Fibroblast of lung (primary cell): ENCODE measurements around the gene CFHR1. TPM values are rescaled to one million over a fixed set of nuclear protein-coding genes. Genes with fewer than 3 reads are reported as not detected.
"Not testable (repeated sequence)": the region's sequence is repeated elsewhere in the genome, so short reads cannot be mapped to it uniquely, and the experiment has no call there.

ENCODE experiments used
- DNase-seq, 2 donors: peaks; one replicate each; pipeline versions ENCODE4 v3.0.0 to v3.0.0-alpha.2; 2010; ENCODE audit warnings: low read depth in 2 of 2
- H2AFZ ChIP-seq: 2 replicates; pipeline ENCODE4 v1.5.1; 2012; ENCODE audit warnings: low read length, control low read depth, inconsistent platforms
- H3K27ac ChIP-seq: 2 replicates; pipeline ENCODE4 v1.5.1; 2011; ENCODE audit warnings: low read length, control low read depth; ENCODE audit not compliant: insufficient read depth
- H3K27me3 ChIP-seq: 2 replicates; pipeline ENCODE4 v1.5.1; 2011; ENCODE audit warnings: mild to moderate bottlenecking, low read length; ENCODE audit not compliant: control insufficient read depth, insufficient read depth
- H3K36me3 ChIP-seq: 2 replicates; pipeline ENCODE4 v1.5.1; 2011; ENCODE audit warnings: low read length; ENCODE audit not compliant: control insufficient read depth, insufficient read depth
- H3K4me1 ChIP-seq: 2 replicates; pipeline ENCODE4 v1.5.1; 2011; ENCODE audit warnings: low read length; ENCODE audit not compliant: control insufficient read depth, insufficient read depth; ENCODE audit errors: extremely low read depth
- H3K4me2 ChIP-seq: 2 replicates; pipeline ENCODE4 v1.5.1; 2011; ENCODE audit warnings: low read length, control low read depth; ENCODE audit not compliant: insufficient read depth; ENCODE audit errors: extremely low read depth
- H3K4me3 ChIP-seq, 4 experiments: fragments of 200-600 bp in 1 of 4; sonication (generic) in 1 of 4; replicated peaks in 1 of 4; 2 replicates each; pipeline ENCODE4 v1.5.1; 2011 to 2016; ENCODE audit warnings: low read length in 4 of 4, low read depth in 3 of 4, mild to moderate bottlenecking in 3 of 4, control low read depth in 2 of 4, inconsistent platforms in 1 of 4, mixed read lengths in 1 of 4; ENCODE audit not compliant: insufficient read depth in 1 of 4; ENCODE audit errors: control extremely low read depth in 1 of 4
- H3K79me2 ChIP-seq: 2 replicates; pipeline ENCODE4 v1.5.1; 2012; ENCODE audit warnings: mild to moderate bottlenecking, low read length, inconsistent platforms; ENCODE audit not compliant: control insufficient read depth, insufficient read depth
- H3K9ac ChIP-seq: 2 replicates; pipeline ENCODE4 v1.5.1; 2011; ENCODE audit warnings: mild to moderate bottlenecking, low read length, control low read depth; ENCODE audit not compliant: insufficient read depth
- H3K9me3 ChIP-seq: 2 replicates; pipeline ENCODE4 v1.5.1; 2012; ENCODE audit warnings: low read depth, low read length; ENCODE audit not compliant: control insufficient read depth, insufficient read depth
- H4K20me1 ChIP-seq: 2 replicates; pipeline ENCODE4 v1.5.1; 2011; ENCODE audit warnings: low read length; ENCODE audit not compliant: control insufficient read depth, insufficient read depth; ENCODE audit errors: extremely low read depth
- EZH2 ChIP-seq: IDR thresholded peaks from 2 replicates; pipeline ENCODE4 v1.5.1; 2012; ENCODE audit warnings: low read length, control low read depth, mild to moderate bottlenecking; ENCODE audit errors: missing control alignments
- polyA minus RNA-seq: library from RNA; depleted of rRNA, polyadenylated mRNA; stranded (reverse); fragments of >200 nt; gene quantifications from 2 replicates; pipeline ENCODE4 v1.2.3, GENCODE V29; 2011; ENCODE audit warnings: low replicate concordance
- polyA plus RNA-seq, 2 donors: library from polyadenylated mRNA; depleted of rRNA in 1 of 2; stranded (reverse) in 1 of 2; unstranded in 1 of 2; fragments of >200 nt; gene quantifications; 2 replicates each; pipeline ENCODE4 v1.2.1, GENCODE V29; 2011 to 2012; ENCODE audit warnings: missing spikeins in 1 of 2
- total RNA-seq: library from RNA; depleted of rRNA; stranded (reverse); fragments of >200 nt; gene quantifications from 2 replicates; pipeline ENCODE4 v1.2.1, GENCODE V29; 2014
- TF ChIP-seq, protein P1 (sequence below), 2 donors: IDR thresholded peaks in 1 of 2; conservative IDR thresholded peaks in 1 of 2; 1 replicate in 1 of 2; 2 replicates in 1 of 2; pipeline ENCODE4 v1.5.1; 2011 to 2012; ENCODE audit warnings: low read length in 2 of 2, control low read depth in 1 of 2, inconsistent platforms in 1 of 2, low read depth in 1 of 2, mild to moderate bottlenecking in 1 of 2

CFHR1 gene
- total RNA-seq (under 0.01 and 0.50 TPM in 2 replicates), polyA plus RNA-seq (0.12 and 0.20 TPM in 2 replicates), polyA minus RNA-seq (not detected in 2 replicates)
- polyA plus RNA-seq (2012), result 0.29 TPM in 1 of 2 replicates, not detected in the other

DNA sequence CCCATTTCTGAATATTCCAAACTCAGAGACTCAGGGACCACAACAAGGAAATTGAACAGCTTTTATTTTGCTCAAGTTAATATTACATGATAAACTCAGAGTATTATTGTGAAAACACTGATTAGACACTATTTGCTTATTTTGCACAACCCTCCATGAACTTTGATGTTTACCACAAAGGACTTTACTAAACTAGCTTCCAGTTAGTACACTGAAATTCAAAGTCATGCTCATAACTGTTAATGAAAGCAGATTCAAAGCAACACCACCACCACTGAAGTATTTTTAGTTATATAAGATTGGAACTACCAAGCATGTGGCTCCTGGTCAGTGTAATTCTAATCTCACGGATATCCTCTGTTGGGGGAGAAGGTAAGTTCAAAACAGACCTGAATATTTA is at the start of gene CFHR1:
Gene CFHR1 (plus strand): TSS at position 201 of the 400 bp plus-strand sequence. CDS start 114 bp downstream, at position 315.
- not testable (repeated sequence) for H3K36me3 ChIP-seq, H3K79me2 ChIP-seq, H3K4me3 ChIP-seq

DNA sequence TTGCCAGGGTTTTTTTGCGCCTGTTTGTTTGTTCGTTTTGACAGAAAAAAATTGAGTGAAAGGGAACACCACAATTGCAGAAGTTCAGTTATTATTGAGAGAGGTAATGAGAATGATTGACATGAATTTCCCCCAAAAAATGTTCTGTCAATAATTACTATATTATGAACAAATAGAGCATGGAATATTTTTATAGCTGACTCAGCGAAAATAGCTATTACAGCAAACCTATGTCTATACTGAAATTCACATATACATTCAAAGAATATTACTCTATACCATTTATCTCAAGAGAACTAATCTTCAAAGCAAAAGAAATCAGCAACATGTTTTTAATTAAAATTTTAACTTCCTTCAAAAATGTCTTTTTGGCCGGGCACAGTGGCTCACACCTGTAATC is 49.7 kb upstream of the CFHR1 start:
- not testable (repeated sequence) for H3K36me3 ChIP-seq, H3K9ac ChIP-seq, H3K27ac ChIP-seq, DNase-seq, H3K4me3 ChIP-seq, H3K27me3 ChIP-seq, H3K9me3 ChIP-seq, H3K4me1 ChIP-seq, H3K79me2 ChIP-seq, H4K20me1 ChIP-seq, H3K4me2 ChIP-seq, H2AFZ ChIP-seq

More for the DNA sequence above, at the start of gene CFHR1:
- H3K27ac ChIP-seq, H3K9ac ChIP-seq, DNase-seq, H3K27me3 ChIP-seq, H2AFZ ChIP-seq, H4K20me1 ChIP-seq, H3K4me1 ChIP-seq, H3K9me3 ChIP-seq, H3K4me2 ChIP-seq: not testable (repeated sequence)

DNA sequence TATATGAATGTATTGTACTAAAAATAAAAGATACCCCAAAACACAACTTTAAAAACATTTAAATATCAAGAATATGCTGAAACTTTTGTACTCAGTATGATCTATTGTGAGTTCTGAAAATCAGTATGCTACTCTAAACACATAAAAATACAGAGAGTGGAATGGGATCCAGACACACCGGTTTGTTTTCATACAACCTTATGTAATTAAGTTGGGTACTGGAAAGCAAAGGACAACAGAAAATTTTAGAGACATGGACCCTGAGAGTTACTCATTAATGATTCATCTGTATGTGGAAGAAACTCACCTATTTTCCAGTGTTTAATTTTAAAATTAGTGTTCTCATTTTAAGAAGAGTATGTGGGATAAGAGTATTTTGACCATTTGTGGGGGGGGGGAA is 45.8 kb upstream of the CFHR1 start:
- H4K20me1 ChIP-seq, result no peaks in the 10 kb centered on the region
- H2AFZ ChIP-seq, result no peak overlapping the region
- no peak for DNase-seq
- H3K36me3 ChIP-seq, result no peaks in the 10 kb centered on the region
- H3K9ac ChIP-seq, result no peak overlapping the region
- no peaks in the 10 kb centered on the region for H3K27me3 ChIP-seq
- H3K4me1 ChIP-seq, result no peaks in the 10 kb centered on the region
- no peaks in the 10 kb centered on the region for H3K9me3 ChIP-seq
- TF ChIP-seq, protein P1, sequence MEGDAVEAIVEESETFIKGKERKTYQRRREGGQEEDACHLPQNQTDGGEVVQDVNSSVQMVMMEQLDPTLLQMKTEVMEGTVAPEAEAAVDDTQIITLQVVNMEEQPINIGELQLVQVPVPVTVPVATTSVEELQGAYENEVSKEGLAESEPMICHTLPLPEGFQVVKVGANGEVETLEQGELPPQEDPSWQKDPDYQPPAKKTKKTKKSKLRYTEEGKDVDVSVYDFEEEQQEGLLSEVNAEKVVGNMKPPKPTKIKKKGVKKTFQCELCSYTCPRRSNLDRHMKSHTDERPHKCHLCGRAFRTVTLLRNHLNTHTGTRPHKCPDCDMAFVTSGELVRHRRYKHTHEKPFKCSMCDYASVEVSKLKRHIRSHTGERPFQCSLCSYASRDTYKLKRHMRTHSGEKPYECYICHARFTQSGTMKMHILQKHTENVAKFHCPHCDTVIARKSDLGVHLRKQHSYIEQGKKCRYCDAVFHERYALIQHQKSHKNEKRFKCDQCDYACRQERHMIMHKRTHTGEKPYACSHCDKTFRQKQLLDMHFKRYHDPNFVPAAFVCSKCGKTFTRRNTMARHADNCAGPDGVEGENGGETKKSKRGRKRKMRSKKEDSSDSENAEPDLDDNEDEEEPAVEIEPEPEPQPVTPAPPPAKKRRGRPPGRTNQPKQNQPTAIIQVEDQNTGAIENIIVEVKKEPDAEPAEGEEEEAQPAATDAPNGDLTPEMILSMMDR (conservative IDR thresholded peaks at IDR 0.05 in 1 of 2, IDR thresholded peaks at IDR 0.05 in 1 of 2; ENCODE audit: low read depth in 1 of 2, low read length in 2 of 2), result no peak
- TF ChIP-seq EZH2, result no peak
- H3K4me2 ChIP-seq, result no peak overlapping the region
- no peak overlapping the region for H3K27ac ChIP-seq
- no peaks in the 10 kb centered on the region for H3K79me2 ChIP-seq
- H3K4me3 ChIP-seq, result no peak overlapping the region

DNA sequence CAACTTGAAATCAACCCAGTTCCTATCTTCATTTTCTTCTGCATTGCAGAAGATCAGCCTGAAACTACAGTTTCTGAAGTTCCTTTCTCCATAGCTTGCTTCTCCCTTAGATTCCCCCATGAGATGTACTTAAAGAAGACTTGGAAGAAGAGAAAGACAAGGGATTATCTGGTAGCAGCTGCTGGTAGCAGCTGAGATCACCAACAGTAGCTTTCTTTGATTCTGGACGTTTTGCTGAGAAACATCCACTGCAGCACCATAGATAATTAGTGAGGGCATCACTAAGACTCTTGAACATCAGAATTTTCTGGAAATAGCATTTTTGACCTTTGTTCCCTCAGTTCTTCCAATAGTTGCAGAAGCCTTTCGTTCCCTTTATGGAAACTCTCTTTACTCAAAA is 45.4 kb upstream of the CFHR1 start:
- Histone ChIP-seq H3K79me2 (no peaks in the 10 kb centered on the region), H3K27ac (no peak overlapping the region), H3K27me3 (no peaks in the 10 kb centered on the region), H3K4me3 (no peak overlapping the region), H3K4me2 (no peak overlapping the region), H4K20me1 (no peaks in the 10 kb centered on the region), H3K9me3 (no peaks in the 10 kb centered on the region), H3K36me3 (no peaks in the 10 kb centered on the region), H3K4me1 (no peaks in the 10 kb centered on the region), H3K9ac (no peak overlapping the region), H2AFZ (no peak overlapping the region)
- no peak for TF ChIP-seq EZH2
- TF ChIP-seq, protein P1 (conservative IDR thresholded peaks at IDR 0.05 in 1 of 2, IDR thresholded peaks at IDR 0.05 in 1 of 2; ENCODE audit: low read depth in 1 of 2, low read length in 2 of 2), result no peak
- no peak for DNase-seq
